ENCODE data around the gene SSU72.

DNA sequence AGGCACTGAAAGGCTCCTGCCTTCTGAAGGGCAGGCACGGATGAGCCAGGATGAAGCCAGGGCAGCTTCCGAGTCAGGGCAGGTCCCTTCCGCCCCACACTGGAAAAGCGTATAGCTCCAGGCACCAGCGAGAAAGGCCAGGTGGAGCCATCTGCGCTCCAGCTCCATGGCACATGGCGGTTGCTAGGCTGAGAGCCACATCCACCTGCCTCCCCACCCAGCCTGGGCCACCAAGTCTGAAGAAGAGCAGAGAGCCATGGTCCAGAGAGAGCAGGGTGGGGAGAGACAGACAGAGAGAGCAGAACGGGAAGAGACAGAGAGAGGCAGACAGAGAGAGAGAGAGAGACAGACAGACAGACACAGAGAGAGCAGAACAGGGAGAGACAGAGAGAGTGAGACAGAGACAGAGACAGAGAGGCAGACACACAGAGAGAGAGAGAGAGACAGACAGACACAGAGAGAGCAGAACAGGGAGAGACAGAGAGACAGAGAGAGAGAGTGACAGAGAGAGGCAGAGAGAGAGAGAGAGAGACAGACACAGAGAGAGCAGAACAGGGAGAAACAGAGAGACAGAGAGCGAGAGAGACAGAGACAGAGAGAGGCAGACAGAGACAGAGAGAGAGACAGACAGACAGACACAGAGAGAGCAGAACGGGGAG, 20.1 kb upstream of the SSU72 start:
- no peak for TF ChIP-seq EZH2 (IDR thresholded peaks at IDR 0.05; ENCODE audit: low read depth)
- TF ChIP-seq, protein P1, sequence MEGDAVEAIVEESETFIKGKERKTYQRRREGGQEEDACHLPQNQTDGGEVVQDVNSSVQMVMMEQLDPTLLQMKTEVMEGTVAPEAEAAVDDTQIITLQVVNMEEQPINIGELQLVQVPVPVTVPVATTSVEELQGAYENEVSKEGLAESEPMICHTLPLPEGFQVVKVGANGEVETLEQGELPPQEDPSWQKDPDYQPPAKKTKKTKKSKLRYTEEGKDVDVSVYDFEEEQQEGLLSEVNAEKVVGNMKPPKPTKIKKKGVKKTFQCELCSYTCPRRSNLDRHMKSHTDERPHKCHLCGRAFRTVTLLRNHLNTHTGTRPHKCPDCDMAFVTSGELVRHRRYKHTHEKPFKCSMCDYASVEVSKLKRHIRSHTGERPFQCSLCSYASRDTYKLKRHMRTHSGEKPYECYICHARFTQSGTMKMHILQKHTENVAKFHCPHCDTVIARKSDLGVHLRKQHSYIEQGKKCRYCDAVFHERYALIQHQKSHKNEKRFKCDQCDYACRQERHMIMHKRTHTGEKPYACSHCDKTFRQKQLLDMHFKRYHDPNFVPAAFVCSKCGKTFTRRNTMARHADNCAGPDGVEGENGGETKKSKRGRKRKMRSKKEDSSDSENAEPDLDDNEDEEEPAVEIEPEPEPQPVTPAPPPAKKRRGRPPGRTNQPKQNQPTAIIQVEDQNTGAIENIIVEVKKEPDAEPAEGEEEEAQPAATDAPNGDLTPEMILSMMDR (conservative IDR thresholded peaks at IDR 0.05): no peak
